ENCODE data around the gene CNN2. TPM values are rescaled to one million over a fixed set of nuclear protein-coding genes. Genes with fewer than 3 reads are reported as not detected.

CNN2 gene
- polyA plus RNA-seq, 2 of the 4 experiments (the other 2 are of a cell fraction) = 31.7 to 99.3 TPM

GRCh38 chr19:1084024-1084868 lies 57.8 kb downstream of the CNN2 start:
- no peak for TF ChIP-seq KDM1A (IDR thresholded peaks at IDR 0.05; ENCODE audit: low read depth)
- no peak for TF ChIP-seq TFCP2L1 (CRISPR knock-in tag; IDR thresholded peaks at IDR 0.05)
- no peak for TF ChIP-seq ELK1 (IDR thresholded peaks at IDR 0.05; ENCODE audit: low read depth, low read length)
- no peak for TF ChIP-seq PHF8 (IDR thresholded peaks at IDR 0.05; ENCODE audit: borderline replicate concordance, low read depth)
- TF ChIP-seq RAD21 (conservative IDR thresholded peaks at IDR 0.05 in 1 of 2, IDR thresholded peaks at IDR 0.05 in 1 of 2) = no peak
- no peak for TF ChIP-seq RCOR1 (IDR thresholded peaks at IDR 0.05; ENCODE audit: low read depth, low read length)
- TF ChIP-seq NPAS2 (CRISPR knock-in tag; IDR thresholded peaks at IDR 0.05; ENCODE audit: borderline replicate concordance) = no peak
- TF ChIP-seq, protein P1, sequence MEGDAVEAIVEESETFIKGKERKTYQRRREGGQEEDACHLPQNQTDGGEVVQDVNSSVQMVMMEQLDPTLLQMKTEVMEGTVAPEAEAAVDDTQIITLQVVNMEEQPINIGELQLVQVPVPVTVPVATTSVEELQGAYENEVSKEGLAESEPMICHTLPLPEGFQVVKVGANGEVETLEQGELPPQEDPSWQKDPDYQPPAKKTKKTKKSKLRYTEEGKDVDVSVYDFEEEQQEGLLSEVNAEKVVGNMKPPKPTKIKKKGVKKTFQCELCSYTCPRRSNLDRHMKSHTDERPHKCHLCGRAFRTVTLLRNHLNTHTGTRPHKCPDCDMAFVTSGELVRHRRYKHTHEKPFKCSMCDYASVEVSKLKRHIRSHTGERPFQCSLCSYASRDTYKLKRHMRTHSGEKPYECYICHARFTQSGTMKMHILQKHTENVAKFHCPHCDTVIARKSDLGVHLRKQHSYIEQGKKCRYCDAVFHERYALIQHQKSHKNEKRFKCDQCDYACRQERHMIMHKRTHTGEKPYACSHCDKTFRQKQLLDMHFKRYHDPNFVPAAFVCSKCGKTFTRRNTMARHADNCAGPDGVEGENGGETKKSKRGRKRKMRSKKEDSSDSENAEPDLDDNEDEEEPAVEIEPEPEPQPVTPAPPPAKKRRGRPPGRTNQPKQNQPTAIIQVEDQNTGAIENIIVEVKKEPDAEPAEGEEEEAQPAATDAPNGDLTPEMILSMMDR (IDR thresholded peaks at IDR 0.05) = no peak
- no peak for TF ChIP-seq TP53 (CRISPR knock-in tag; IDR thresholded peaks at IDR 0.05)
- TF ChIP-seq FOXS1 (CRISPR knock-in tag; IDR thresholded peaks at IDR 0.05) = no peak
- no peak for TF ChIP-seq SREBF2 (IDR thresholded peaks at IDR 0.05)
- no peak for TF ChIP-seq KDM5A (IDR thresholded peaks at IDR 0.05)
- no peak for TF ChIP-seq SMC3 (IDR thresholded peaks at IDR 0.05)
- no peak for TF ChIP-seq ESRRA (IDR thresholded peaks at IDR 0.05; ENCODE audit: borderline replicate concordance, low read length)
- TF ChIP-seq ATOH8 (CRISPR knock-in tag; IDR thresholded peaks at IDR 0.05; ENCODE audit: low read depth) = no peak
- TF ChIP-seq EHMT2 (IDR thresholded peaks at IDR 0.05; ENCODE audit: low read depth) = no peak
- no peak for TF ChIP-seq ZC3H11A (IDR thresholded peaks at IDR 0.05)
- TF ChIP-seq, protein P2, sequence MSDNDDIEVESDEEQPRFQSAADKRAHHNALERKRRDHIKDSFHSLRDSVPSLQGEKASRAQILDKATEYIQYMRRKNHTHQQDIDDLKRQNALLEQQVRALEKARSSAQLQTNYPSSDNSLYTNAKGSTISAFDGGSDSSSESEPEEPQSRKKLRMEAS (IDR thresholded peaks at IDR 0.05) = no peak
- TF ChIP-seq ZFP36 (IDR thresholded peaks at IDR 0.05; ENCODE audit: borderline replicate concordance, partially characterized antibody) = no peak
- H3K27ac ChIP-seq = no peak overlapping the region
- POLR2A ChIA-PET = interaction anchor here (1.1 kb wide), 1 partner anchor 9 kb away, joined by 3 read pairs; no protein-coding TSS in a partner anchor
- no peak overlapping the region for H3K4me2 ChIP-seq
- H3K9me3 ChIP-seq = no peaks in the 10 kb centered on the region
- CTCF ChIA-PET = interaction anchor here (0.6 to 1.7 kb wide), 2 partner anchors 26 to 138 kb away, joined by 3 to 5 read pairs; no protein-coding TSS in a partner anchor
- ATAC-seq = no peak
- no peak overlapping the region for H3K4me3 ChIP-seq
- 93% methylated on average over 36 of the region's 43 CpGs for WGBS (ENCODE audit: missing lambda C conversion rate)
- FAIRE-seq = no peak
- no peak for DNase-seq (ENCODE audit: low read depth in 1 of 2, low spot score in 1 of 2)
- H3K4me1 ChIP-seq = peaks cover 6% of the 10 kb centered on the region; the same call in 1 of the 3 replicates

DNA sequence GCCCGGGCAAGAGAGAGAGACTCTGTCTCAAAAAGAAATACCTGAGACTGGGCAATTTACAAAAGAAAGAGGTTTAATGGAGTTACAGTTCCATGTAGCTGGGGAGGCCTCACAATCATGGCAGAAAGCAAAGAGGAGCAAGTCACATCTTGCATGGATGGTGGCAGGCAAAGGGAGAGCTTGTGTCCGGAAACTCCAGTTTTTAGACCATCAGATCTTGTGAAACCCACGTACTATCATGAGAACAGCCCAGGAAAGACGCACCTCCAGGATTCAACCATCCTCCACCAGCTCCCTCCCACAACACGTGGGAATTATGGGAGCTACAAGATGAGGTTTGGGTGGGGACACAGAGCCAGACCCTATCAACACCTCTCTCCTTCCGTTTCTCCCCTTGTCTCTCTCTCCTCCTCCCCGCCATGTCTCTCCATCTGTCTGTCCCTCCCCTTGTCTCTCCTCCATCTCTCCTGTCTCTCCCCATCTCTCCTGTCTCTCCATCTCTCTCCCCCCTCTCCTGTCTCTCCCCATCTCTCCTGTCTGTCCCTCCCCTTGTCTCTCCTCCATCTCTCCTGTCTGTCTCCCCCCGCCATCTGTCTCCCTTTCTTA lies 58.7 kb downstream of the CNN2 start:
- H3K4me2 ChIP-seq = no peak overlapping the region
- no peak for ATAC-seq
- peaks cover 6% of the 10 kb centered on the region; the same call in 1 of the 3 replicates for H3K4me1 ChIP-seq
- POLR2A ChIA-PET = interaction anchor here (1.0 to 1.1 kb wide), 2 partner anchors 10 kb away, joined by 3 to 4 read pairs; partner anchors contain the start of gene POLR2E
- no peak for FAIRE-seq
- no peaks in the 10 kb centered on the region for H3K9me3 ChIP-seq
- no peak overlapping the region for H3K4me3 ChIP-seq
- WGBS (ENCODE audit: missing lambda C conversion rate) = 81% methylated on average over 8 of the region's 8 CpGs
- no peak overlapping the region for H3K27ac ChIP-seq
- no peak for DNase-seq (ENCODE audit: low read depth in 1 of 2, low spot score in 1 of 2)
- CTCF ChIA-PET = interaction anchor here (0.7 to 1.7 kb wide), 4 partner anchors 9 to 43 kb away, joined by 3 to 5 read pairs (median 5); no protein-coding TSS in a partner anchor
- TF ChIP-seq PHF8 (IDR thresholded peaks at IDR 0.05; ENCODE audit: borderline replicate concordance, low read depth) (no peak), ELK1 (IDR thresholded peaks at IDR 0.05; ENCODE audit: low read depth, low read length) (no peak), POLR2AphosphoS2 (conservative IDR thresholded peaks at IDR 0.05; ENCODE audit: low read length) (no peak), HDAC2 (IDR thresholded peaks at IDR 0.05) (no peak), BCL3 (IDR thresholded peaks at IDR 0.05) (no peak), FOXS1 (CRISPR knock-in tag; IDR thresholded peaks at IDR 0.05) (no peak), E2F6 (IDR thresholded peaks at IDR 0.05; ENCODE audit: borderline replicate concordance, low read depth) (no peak), RNF2 (IDR thresholded peaks at IDR 0.05; ENCODE audit: borderline replicate concordance, low read depth) (no peak), EHF (CRISPR knock-in tag; IDR thresholded peaks at IDR 0.05) (no peak)
- TF ChIP-seq, protein P3, sequence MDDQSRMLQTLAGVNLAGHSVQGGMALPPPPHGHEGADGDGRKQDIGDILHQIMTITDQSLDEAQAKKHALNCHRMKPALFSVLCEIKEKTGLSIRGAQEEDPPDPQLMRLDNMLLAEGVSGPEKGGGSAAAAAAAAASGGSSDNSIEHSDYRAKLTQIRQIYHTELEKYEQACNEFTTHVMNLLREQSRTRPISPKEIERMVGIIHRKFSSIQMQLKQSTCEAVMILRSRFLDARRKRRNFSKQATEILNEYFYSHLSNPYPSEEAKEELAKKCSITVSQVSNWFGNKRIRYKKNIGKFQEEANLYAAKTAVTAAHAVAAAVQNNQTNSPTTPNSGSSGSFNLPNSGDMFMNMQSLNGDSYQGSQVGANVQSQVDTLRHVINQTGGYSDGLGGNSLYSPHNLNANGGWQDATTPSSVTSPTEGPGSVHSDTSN (IDR thresholded peaks at IDR 0.05) = no peak; the same call in 1 of the 2 replicates
